Neural cell (in vitro differentiated cells): ENCODE results near the gene MACROD1.

Experiments used
- CTCF ChIP-seq: fragments of 450-650 bp; IDR thresholded peaks from 2 replicates; pipeline ENCODE4 v1.5.1; 2014; ENCODE audit warnings: antibody characterized with exemption, mild to moderate bottlenecking, moderate library complexity; ENCODE audit not compliant: poor library complexity, severe bottlenecking
- EZH2 ChIP-seq: fragments of 200-600, 300-800 bp; shearing (Covaris generic), sonication (generic); IDR thresholded peaks from 2 replicates; pipeline ENCODE4 v1.6.1; 2014; ENCODE audit warnings: antibody characterized with exemption, low read length, borderline replicate concordance, mild to moderate bottlenecking; ENCODE audit not compliant: insufficient read depth, poor library complexity, severe bottlenecking
- POLR2AphosphoS5 ChIP-seq: IDR thresholded peaks from 2 replicates; pipeline ENCODE4 v1.6.1; 2012

GRCh38 chr11:64107303-64107702 is 58.6 kb downstream of the MACROD1 start:
- no peak for TF ChIP-seq EZH2
- no peak for TF ChIP-seq CTCF
- no peak for TF ChIP-seq POLR2AphosphoS5
